ENCODE results near the gene ACBD6. TPM values are rescaled to one million over a fixed set of nuclear protein-coding genes. Genes with fewer than 3 reads are reported as not detected.

ACBD6 gene
- total RNA-seq, 1 experiment from 2014 or later: 48.5 TPM

GRCh38 chr1:180382326-180383115 lies 119.9 kb downstream of the ACBD6 start:
- H3K9me3 ChIP-seq (ENCODE audit: control insufficient read depth, insufficient read depth, low read depth, low read length): peaks cover 46% of the 10 kb centered on the region; the same call in 1 of the 2 replicates
- ChIA-PET POLR2A (no interaction called here), CTCF (no interaction called here)
- in situ Hi-C loops (cut with HindIII; ENCODE audit: low pct_unique_long_range_greater_than_20kb, low sequenced_read_pairs): no loop called here
- no peaks in the 10 kb centered on the region for H3K4me1 ChIP-seq (ENCODE audit: control insufficient read depth, insufficient read depth, low read length)
- no peaks in the 10 kb centered on the region for H3K27me3 ChIP-seq (ENCODE audit: control insufficient read depth, insufficient read depth, low read length)
- no peak overlapping the region for H3K4me3 ChIP-seq (ENCODE audit: low read depth in 2 of 2, low read length in 2 of 2)
- no peak for ATAC-seq
- DNase-seq (ENCODE audit: low read depth, low spot score): no peak
- intact Hi-C loops (cut with micrococcal nuclease; ENCODE audit: unreplicated experiment): no loop called here
- TF ChIP-seq POLR2AphosphoS5 (IDR thresholded peaks at IDR 0.05; ENCODE audit: low read depth, low read length) (no peak), CTCF (IDR thresholded peaks at IDR 0.05) (no peak), TCF7L2 (IDR thresholded peaks at IDR 0.05; ENCODE audit: low read depth, low read length) (no peak), SIN3A (IDR thresholded peaks at IDR 0.05; ENCODE audit: borderline replicate concordance, insufficient read depth, low read depth, low read length) (no peak), REST (IDR thresholded peaks at IDR 0.05; ENCODE audit: insufficient read depth in 1 of 2, low read depth in 2 of 2, low read length in 1 of 2) (no peak)
- no TSS peak for BruUV-seq (replicated peaks)
- H3K36me3 ChIP-seq (ENCODE audit: control insufficient read depth, insufficient read depth, low read length): no peaks in the 10 kb centered on the region
- no peak overlapping the region for H3K27ac ChIP-seq (ENCODE audit: low read length)

- in situ Hi-C loops (cut with HindIII; ENCODE audit: low pct_unique_long_range_greater_than_20kb, low sequenced_read_pairs): no loop called here
These were observed 121.2 kb downstream of the ACBD6 start for GRCh38 chr1:180381184-180381580.

More at GRCh38 chr1:180381184-180381580, 121.2 kb downstream of the ACBD6 start:
- TF ChIP-seq POLR2AphosphoS5 (IDR thresholded peaks at IDR 0.05; ENCODE audit: low read depth, low read length) (no peak), SIN3A (IDR thresholded peaks at IDR 0.05; ENCODE audit: borderline replicate concordance, insufficient read depth, low read depth, low read length) (no peak), CTCF (IDR thresholded peaks at IDR 0.05) (no peak), REST (IDR thresholded peaks at IDR 0.05; ENCODE audit: insufficient read depth in 1 of 2, low read depth in 2 of 2, low read length in 1 of 2) (no peak), TCF7L2 (IDR thresholded peaks at IDR 0.05; ENCODE audit: low read depth, low read length) (no peak)
- CTCF ChIA-PET: no interaction called here
- Histone ChIP-seq H3K9me3 (ENCODE audit: control insufficient read depth, insufficient read depth, low read depth, low read length) (peaks cover 34% of the 10 kb centered on the region; the same call in 1 of the 2 replicates), H3K36me3 (ENCODE audit: control insufficient read depth, insufficient read depth, low read length) (no peaks in the 10 kb centered on the region), H3K27me3 (ENCODE audit: control insufficient read depth, insufficient read depth, low read length) (no peaks in the 10 kb centered on the region), H3K4me3 (ENCODE audit: low read depth in 2 of 2, low read length in 2 of 2) (no peak overlapping the region), H3K27ac (ENCODE audit: low read length) (no peak overlapping the region), H3K4me1 (ENCODE audit: control insufficient read depth, insufficient read depth, low read length) (no peaks in the 10 kb centered on the region)
- DNase-seq (ENCODE audit: low read depth, low spot score) (no peak), ATAC-seq (no peak)
- POLR2A ChIA-PET: no interaction called here
- no TSS peak for BruUV-seq (replicated peaks)
- intact Hi-C loops (cut with micrococcal nuclease; ENCODE audit: unreplicated experiment): no loop called here

Measured in Panc1 (cell line).